Lung (tissue), 12 donors: Measurements from ENCODE around the gene ADCY2. TPM values are rescaled to one million over a fixed set of nuclear protein-coding genes. Genes with fewer than 3 reads are reported as not detected.

ENCODE experiments used
- ATAC-seq: fragments of 200-7000 bp; cut with Tn5 transposase; one replicate; pipeline ENCODE4 v1.9.1; 2020; ENCODE audit warnings: moderate number of reproducible peaks; ENCODE audit not compliant: insufficient read depth, low FRiP score
- DNase-seq, 3 donors: peaks; one replicate each; pipeline ENCODE4 v3.0.0-alpha.2; 2013 to 2017
- H3K27ac ChIP-seq, 2 donors: one replicate each; pipeline ENCODE4 v1.5.1; 2013; ENCODE audit warnings: mild to moderate bottlenecking in 2 of 2, moderate library complexity in 2 of 2, control low read depth in 1 of 2, inconsistent platforms in 1 of 2, low read depth in 1 of 2, low read length in 1 of 2
- H3K27me3 ChIP-seq, 3 donors: one replicate each; pipeline ENCODE4 v1.5.1; 2013; ENCODE audit warnings: low read length in 2 of 3; ENCODE audit not compliant: control insufficient read depth in 3 of 3, insufficient read depth in 3 of 3
- H3K36me3 ChIP-seq, 4 donors: one replicate each; pipeline ENCODE4 v1.5.1; 2013; ENCODE audit warnings: low read length in 4 of 4, mild to moderate bottlenecking in 1 of 4, moderate library complexity in 1 of 4; ENCODE audit not compliant: control insufficient read depth in 4 of 4, insufficient read depth in 4 of 4
- H3K4me1 ChIP-seq, 5 donors: one replicate each; pipeline ENCODE4 v1.5.1; 2013; ENCODE audit warnings: low read length in 5 of 5, mild to moderate bottlenecking in 2 of 5, moderate library complexity in 1 of 5; ENCODE audit not compliant: control insufficient read depth in 5 of 5, insufficient read depth in 5 of 5
- H3K4me3 ChIP-seq: one replicate; pipeline ENCODE4 v1.5.1; 2013; ENCODE audit warnings: mild to moderate bottlenecking, control low read depth, moderate library complexity
- H3K9ac ChIP-seq, 2 donors: one replicate each; pipeline ENCODE4 v1.5.1; 2013; ENCODE audit warnings: low read length in 2 of 2, control low read depth in 1 of 2; ENCODE audit not compliant: insufficient read depth in 1 of 2
- H3K9me3 ChIP-seq, 4 donors: one replicate each; pipeline ENCODE4 v1.5.1; 2013; ENCODE audit warnings: low read length in 3 of 4, mild to moderate bottlenecking in 1 of 4, moderate library complexity in 1 of 4; ENCODE audit not compliant: control insufficient read depth in 4 of 4, insufficient read depth in 3 of 4
- CTCF ChIP-seq: IDR thresholded peaks from 2 replicates; pipeline ENCODE4 v1.5.1; 2012; ENCODE audit warnings: mild to moderate bottlenecking; ENCODE audit errors: control extremely low read depth, extremely low read depth
- WGBS, 2 donors: extraction: QIAGEN DNeasy Blood & Tissue Kit; methylation state at CpG; one replicate each; pipeline ENCODE4 v1.1.7; 2013; 5-methylcytosine and 5-hydroxymethylcytosine counted together
- polyA plus RNA-seq, 2 donors: library from polyadenylated mRNA; stranded (reverse); fragments of 200-250 nt; gene quantifications; one replicate each; pipeline ENCODE4 v1.2.1, GENCODE V29; 2013
- total RNA-seq, 2 donors: library from RNA; depleted of rRNA in 1 of 2; stranded (reverse); fragments of >200 nt in 1 of 2; gene quantifications; one replicate each; pipeline ENCODE4 v1.2.1, GENCODE V29; 2014 to 2021
- donor health status: control.
- donor health status: control.
- donor health status: Bipolar disorder and iron deficiency.
- donor health status: healthy.
- donor health status: DM: yes; HTN: yes; CAD: no.

Gene ADCY2
- total and polyA plus RNA-seq, 4 donors = 0.10 to 3.5 (median 0.84) TPM

GRCh38 chr5:7650755-7651154 lies 254.8 kb downstream of the ADCY2 start:
- H3K4me1 ChIP-seq = no peaks in the 10 kb centered on the region
- WGBS, 2 donors = 83 to 89% methylated on average over 6 of the region's 6 CpGs
- no peak for ATAC-seq
- no peak for TF ChIP-seq CTCF
- H3K27me3 ChIP-seq = no peaks in the 10 kb centered on the region
- H3K4me3 ChIP-seq = no peak overlapping the region
- DNase-seq = no peak
- no peaks in the 10 kb centered on the region for H3K9me3 ChIP-seq
- H3K27ac ChIP-seq = no peak overlapping the region
- H3K9ac ChIP-seq = no peak overlapping the region
- H3K36me3 ChIP-seq = no peaks in the 10 kb centered on the region

GRCh38 chr5:7653046-7653445 lies 257.1 kb downstream of the ADCY2 start:
- no peak for ATAC-seq

DNA sequence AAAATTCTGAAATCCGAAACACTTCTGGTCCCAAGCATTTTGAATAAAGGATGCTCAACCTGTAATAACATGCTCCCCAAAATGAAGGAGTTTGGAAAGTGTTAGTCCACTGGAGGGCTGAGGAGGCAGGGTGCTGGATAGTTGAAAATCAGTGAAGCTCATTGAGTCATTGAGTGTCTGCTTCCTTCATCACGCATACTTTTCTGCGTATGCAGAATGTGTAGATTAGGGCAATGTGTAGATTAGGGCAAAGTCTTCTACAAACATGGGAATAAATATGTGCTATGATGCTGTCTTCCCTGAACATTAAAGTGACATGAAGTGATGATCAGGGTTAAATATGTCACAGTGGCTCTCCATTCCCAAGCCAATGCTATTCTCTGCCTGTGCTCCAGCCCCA lies 261.2 kb downstream of the ADCY2 start:
- Histone ChIP-seq H3K9ac (no peak overlapping the region), H3K4me3 (no peak overlapping the region), H3K4me1 (no peaks in the 10 kb centered on the region), H3K9me3 (no peaks in the 10 kb centered on the region), H3K27ac (no peak overlapping the region), H3K27me3 (no peaks in the 10 kb centered on the region), H3K36me3 (no peaks in the 10 kb centered on the region)
- ATAC-seq (no peak), DNase-seq (no peak)
- TF ChIP-seq CTCF = no peak
- 87 to 94% methylated on average over 3 of the region's 3 CpGs for WGBS, 2 donors

More at GRCh38 chr5:7653046-7653445, 257.1 kb downstream of the ADCY2 start:
- TF ChIP-seq CTCF = no peak
- no peaks in the 10 kb centered on the region for H3K9me3 ChIP-seq
- WGBS, 2 donors = 75 to 80% methylated on average over 6 of the region's 6 CpGs
- H3K4me3 ChIP-seq = no peak overlapping the region
- no peak overlapping the region for H3K9ac ChIP-seq
- DNase-seq = no peak
- no peaks in the 10 kb centered on the region for H3K4me1 ChIP-seq
- no peak overlapping the region for H3K27ac ChIP-seq
- H3K36me3 ChIP-seq = no peaks in the 10 kb centered on the region
- H3K27me3 ChIP-seq = no peaks in the 10 kb centered on the region

DNA sequence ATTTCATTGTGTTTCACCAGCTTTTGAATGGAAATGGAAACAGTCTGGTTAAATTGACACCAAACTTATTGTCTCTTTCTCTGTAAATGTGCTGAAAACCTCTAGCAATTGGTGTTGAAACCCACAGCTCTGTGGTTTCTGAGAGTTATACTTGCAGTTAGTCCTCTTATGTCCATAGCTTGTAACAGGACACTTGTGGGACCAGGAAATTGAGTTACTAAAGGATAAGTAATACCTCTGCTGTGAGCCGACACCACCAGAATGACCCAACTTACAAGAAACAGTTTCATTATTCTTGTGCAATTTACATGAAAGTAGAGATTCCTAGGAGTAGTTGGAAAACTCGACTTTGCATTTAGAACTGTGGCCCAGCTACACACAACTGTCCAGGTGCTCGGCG lies 263.5 kb downstream of the ADCY2 start:
- no peaks in the 10 kb centered on the region for H3K9me3 ChIP-seq
- no peak overlapping the region for H3K4me3 ChIP-seq
- ATAC-seq = no peak
- TF ChIP-seq CTCF = no peak
- no peaks in the 10 kb centered on the region for H3K36me3 ChIP-seq
- WGBS, 2 donors = 60 to 76% methylated on average over 4 of the region's 4 CpGs
- no peak overlapping the region for H3K9ac ChIP-seq
- peak in 2 of 3 donors; percentile 1 to 15 for DNase-seq
- no peaks in the 10 kb centered on the region for H3K27me3 ChIP-seq
- H3K27ac ChIP-seq = no peak overlapping the region
- no peaks in the 10 kb centered on the region for H3K4me1 ChIP-seq
